Renal cortex interstitium (tissue), 15 donors: ENCODE measurements around the gene IL27RA. TPM values are rescaled to one million over a fixed set of nuclear protein-coding genes. Genes with fewer than 3 reads are reported as not detected.
A peak's percentile ranks its signal among the peaks of the same experiment; 100 is the strongest.

Experiments used
- DNase-seq, 11 donors: peaks; one replicate each; pipeline ENCODE4 v3.0.0-alpha.2; 2013; ENCODE audit warnings: low read depth in 9 of 11, low spot score in 4 of 11; ENCODE audit errors: extremely low read depth in 1 of 11
- long read RNA-seq, 16 experiments: transcript quantifications; one replicate each; lab custom pipeline, GENCODE V29; 2026
- polyA plus RNA-seq, 3 donors: library from polyadenylated mRNA; unstranded; fragments of 120-200 nt; gene quantifications; one replicate each; pipeline ENCODE4 v1.2.1, GENCODE V29; 2013; ENCODE audit not compliant: insufficient read length in 3 of 3

The IL27RA gene
- 1 to 10 TPM; 4.6 to 7.3 (median 6.4) TPM for polyA plus RNA-seq
- long read RNA-seq, donor 1, transcript IL27RA-201 (14 exons, 2,962 nt) = major isoform, 5 of 13 reads
- long read RNA-seq, donor 1, partial matches to known transcripts = 8 of 13 reads
- long read RNA-seq, donor 1, other reads (novel, unspliced or antisense) = 0 of 13 reads
- long read RNA-seq, donor 2, partial matches to known transcripts = 0 of 1 reads
- long read RNA-seq, donor 2, other reads (novel, unspliced or antisense) = 0 of 1 reads
- long read RNA-seq, donor 3, partial matches to known transcripts = 0 of 2 reads
- long read RNA-seq, donor 3, other reads (novel, unspliced or antisense) = 0 of 2 reads
- long read RNA-seq, donor 4, partial matches to known transcripts = 0 of 2 reads
- long read RNA-seq, donor 4, other reads (novel, unspliced or antisense) = 0 of 2 reads
- long read RNA-seq, donor 5, partial matches to known transcripts = 0 of 2 reads
- long read RNA-seq, donor 5, other reads (novel, unspliced or antisense) = 0 of 2 reads
- long read RNA-seq, donor 6, partial matches to known transcripts = 0 of 2 reads
- long read RNA-seq, donor 6, other reads (novel, unspliced or antisense) = 0 of 2 reads
- long read RNA-seq, donor 7, partial matches to known transcripts = 0 of 1 reads
- long read RNA-seq, donor 7, other reads (novel, unspliced or antisense) = 0 of 1 reads
- long read RNA-seq, donor 8 = 0 reads
- long read RNA-seq, donor 9, partial matches to known transcripts = 0 of 1 reads
- long read RNA-seq, donor 9, other reads (novel, unspliced or antisense) = 0 of 1 reads
- long read RNA-seq, donor 10 = 0 reads
- long read RNA-seq, donor 11, partial matches to known transcripts = 0 of 1 reads
- long read RNA-seq, donor 11, other reads (novel, unspliced or antisense) = 0 of 1 reads
- long read RNA-seq, donor 12, partial matches to known transcripts = 0 of 10 reads
- long read RNA-seq, donor 12, other reads (novel, unspliced or antisense) = 9 of 10 reads
- long read RNA-seq, donor 13 = 0 reads
- long read RNA-seq, donor 14, partial matches to known transcripts = 0 of 2 reads
- long read RNA-seq, donor 14, other reads (novel, unspliced or antisense) = 0 of 2 reads
- long read RNA-seq, donor 15, partial matches to known transcripts = 0 of 1 reads
- long read RNA-seq, donor 15, other reads (novel, unspliced or antisense) = 0 of 1 reads
- long read RNA-seq, donor 16, transcript IL27RA-201 (14 exons, 2,962 nt) = major isoform, 5 of 15 reads
- long read RNA-seq, donor 16, partial matches to known transcripts = 10 of 15 reads
- long read RNA-seq, donor 16, other reads (novel, unspliced or antisense) = 0 of 15 reads

DNA sequence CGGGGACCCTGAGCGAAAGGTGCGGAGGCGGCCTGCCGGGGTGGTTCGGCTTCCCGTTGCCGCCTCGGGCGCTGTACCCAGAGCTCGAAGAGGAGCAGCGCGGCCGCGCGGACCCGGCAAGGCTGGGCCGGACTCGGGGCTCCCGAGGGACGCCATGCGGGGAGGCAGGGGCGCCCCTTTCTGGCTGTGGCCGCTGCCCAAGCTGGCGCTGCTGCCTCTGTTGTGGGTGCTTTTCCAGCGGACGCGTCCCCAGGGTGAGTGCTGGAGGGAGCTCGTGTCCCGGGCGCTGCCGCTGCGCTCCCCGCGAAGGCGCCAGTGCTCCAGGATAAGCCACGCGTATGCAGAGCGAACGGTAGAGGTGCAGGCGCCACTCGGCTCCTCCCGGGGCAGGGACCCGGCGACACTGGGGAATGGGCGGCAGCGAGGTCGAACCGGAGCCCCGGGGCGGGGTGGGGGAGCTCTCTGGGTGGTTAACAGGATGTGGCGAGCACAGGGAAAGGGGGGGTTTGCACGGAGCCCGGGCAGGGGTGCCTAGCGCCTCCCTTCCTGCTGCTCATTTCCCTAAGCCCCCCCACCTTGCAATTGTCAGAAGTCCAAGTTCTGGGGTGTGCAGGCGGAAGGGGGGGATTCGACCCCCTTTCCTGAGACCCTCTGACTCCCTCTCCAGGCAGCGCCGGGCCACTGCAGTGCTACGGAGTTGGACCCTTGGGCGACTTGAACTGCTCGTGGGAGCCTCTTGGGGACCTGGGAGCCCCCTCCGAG is at the start of gene IL27RA:
Gene IL27RA (plus strand): TSS at position 44 of the 762 bp plus-strand sequence. CDS start 111 bp downstream, at position 155.
- DNase-seq = peak in 7 of 11 donors; percentile 44 to 57 (median 51)

DNA sequence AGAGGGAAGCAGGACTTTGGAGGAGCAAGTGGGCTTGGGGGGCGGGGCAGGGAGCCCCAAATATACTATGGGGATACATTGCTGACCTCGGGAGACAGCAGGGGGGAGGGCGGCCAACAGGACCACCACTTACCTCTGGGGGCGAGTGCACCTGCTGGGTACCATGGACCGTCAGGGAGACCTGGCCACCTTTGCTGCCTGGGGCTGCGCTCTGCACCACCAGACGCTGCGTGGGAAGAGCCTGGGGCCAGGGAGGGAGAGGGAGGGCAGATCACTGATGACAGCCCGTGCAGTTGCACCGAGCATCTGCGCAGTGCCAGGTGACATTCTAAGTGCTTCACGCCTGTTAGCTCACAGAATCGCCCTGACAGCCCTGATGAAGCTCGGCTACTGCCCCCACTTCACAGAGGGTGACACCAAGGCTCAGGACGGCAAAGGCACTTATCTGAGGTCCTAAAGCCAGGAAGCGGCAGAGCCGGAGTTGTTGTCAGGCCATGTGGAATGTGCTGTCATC is 49.5 kb upstream of the IL27RA start:
- DNase-seq = no peak

- DNase-seq = no peak
These were observed 48.8 kb upstream of the IL27RA start for GRCh38 chr19:13982773-13983172.

DNA sequence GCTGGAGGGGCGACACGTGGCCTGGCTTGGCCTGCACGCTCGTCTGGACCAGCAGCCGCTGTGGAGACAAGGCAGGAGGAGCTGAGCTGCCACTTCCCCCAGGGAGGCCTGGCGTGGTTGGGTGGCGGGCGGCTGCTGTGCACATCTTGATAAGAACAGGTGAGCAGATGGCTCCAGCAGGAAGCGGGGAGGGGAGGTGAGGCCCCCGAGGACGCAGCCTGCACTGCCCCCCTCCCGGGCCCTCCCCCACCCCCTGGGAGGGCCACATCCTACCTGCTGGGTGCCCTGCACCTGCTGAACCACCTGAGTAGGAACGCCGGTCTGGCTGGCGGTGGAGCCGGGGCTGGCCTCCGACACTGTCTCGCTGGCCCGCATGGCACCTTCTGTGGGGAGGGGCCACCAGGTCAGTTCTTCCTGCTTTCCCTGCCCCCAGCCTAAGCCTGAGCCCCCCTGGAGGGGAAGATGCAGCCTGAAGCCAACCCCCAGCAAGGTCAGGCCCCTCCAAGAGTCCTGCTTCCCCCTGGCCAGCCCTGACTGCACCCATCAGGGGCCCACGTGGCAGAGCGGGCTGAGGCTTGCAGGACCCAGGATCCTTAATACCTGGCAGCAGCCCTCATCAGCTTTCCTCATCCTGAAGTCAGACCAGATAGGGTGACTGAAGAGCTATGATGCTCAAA is 48.2 kb upstream of the IL27RA start:
- no peak for DNase-seq

DNA sequence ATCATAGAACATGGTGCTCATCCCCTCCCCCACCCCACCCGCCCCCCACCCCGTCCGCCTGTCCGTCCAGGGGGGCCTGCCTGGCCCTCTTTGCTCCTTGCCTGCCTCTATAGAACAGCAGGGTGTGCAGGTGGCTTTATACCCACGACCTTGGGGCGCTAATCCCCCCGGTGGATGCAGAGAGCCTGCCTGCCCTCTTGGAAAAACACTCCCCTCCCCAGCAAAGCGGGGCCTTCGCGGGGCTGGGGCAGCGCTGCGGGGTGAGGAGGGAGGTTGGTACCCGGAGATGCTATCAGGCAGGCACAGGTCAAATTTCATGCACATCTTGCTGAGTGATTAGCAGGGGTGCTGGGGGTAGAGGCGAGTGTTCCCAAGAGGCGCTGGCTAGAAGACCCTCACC is 47.4 kb upstream of the IL27RA start:
- DNase-seq = no peak

GRCh38 chr19:13984875-13985741 is 46.5 kb upstream of the IL27RA start:
- DNase-seq = no peak

- DNase-seq = no peak
These were observed 45.7 kb upstream of the IL27RA start for GRCh38 chr19:13985771-13986347.

GRCh38 chr19:13986348-13986904 is 45.1 kb upstream of the IL27RA start:
- DNase-seq = peak in 2 of 11 donors; percentile 44 to 61

DNA sequence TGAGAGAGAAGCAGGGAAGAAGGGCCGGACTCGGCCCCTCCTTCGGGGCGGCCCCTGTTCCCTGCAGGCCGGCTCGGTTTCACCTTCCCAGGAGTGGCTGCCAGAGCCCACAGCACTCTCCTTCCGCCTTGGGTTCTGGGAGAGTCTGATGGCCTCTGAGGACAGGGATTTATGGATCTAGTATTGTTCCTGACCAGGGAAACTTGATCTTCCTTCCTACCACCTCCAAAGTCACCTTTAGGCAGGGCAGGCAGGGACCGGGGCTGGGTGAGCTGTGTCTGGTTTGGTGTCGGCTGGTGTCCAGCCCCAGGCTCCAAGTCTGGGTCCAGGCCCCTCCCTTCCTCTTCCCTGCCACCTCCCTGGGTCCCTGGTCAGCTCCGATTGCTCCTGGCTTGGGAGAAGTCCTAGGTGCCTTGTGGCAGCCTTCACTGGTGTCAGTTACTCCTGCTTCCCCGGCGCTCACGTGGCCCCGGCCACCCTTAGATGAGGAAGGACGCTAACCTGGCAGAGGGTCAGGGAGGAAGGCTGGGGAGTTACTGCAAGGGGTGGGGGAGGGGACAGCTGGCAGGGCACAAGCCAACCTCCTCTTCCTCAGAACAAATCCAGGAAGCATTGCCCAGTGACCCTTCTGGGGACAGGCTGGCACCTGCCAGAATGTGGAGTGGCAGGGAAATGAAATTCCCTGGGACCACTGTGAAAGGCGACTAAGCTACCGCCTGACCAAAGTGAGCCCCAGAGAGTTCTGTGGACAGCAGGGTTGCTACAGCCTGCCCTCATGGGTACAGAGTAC is 44.3 kb upstream of the IL27RA start:
- DNase-seq = no peak

GRCh38 chr19:13989487-13989886 is 42.1 kb upstream of the IL27RA start:
- no peak for DNase-seq

- no peak for DNase-seq
These were observed 41.5 kb upstream of the IL27RA start for GRCh38 chr19:13990085-13990484.

DNA sequence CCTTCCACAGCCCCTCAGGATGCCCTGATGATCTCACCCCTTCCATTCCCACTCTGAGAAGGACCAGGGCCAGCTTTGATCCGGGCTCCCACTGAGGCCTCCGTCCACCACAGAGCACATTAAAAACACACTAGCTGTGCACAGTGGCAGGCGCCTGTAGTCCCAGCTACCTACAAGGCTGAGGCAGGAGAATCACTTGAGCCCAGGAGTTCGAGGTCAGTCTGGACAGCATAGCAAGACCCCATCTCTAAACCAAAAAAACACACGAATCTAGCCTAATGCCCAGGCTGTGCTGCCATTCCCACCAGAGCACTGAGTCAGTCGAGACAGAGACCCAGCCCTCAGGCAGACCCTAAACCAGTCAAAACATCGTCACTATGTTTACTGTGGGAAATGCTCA is 39.5 kb upstream of the IL27RA start:
- no peak for DNase-seq

DNA sequence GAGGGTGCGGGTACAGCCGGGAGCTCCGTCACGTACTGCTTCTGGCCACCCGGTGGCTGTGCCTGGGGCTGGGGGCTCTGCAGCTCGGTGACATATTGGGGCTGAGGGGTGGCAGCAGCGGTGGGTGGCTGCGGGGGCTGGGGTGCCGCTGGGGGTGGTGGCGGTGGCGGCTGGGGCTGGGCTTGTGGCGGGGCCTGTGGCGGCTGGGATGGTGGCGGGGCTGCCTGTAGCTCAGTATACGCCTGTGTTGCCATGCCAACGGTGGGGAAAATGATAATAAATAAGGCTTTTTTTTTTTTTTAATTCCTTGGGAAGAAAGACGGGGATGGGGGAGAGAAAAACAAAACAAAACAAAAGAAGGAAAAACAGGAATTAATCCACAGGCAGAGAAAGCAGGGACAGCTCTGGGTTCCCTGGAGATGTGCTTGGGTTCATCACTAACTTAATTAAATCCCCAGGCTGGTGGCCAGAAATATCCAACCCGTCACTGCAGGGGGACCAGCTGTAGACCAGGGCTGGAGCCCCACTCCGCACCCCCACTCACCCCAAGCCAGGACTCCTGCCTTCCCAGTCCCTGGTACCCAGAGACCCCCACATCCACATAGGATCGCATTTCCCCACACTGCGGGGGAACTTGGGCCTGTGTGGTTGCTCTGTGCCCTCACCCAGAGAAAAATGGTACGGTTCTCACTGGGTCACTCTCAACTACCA is 37.8 kb upstream of the IL27RA start:
- DNase-seq = no peak

DNA sequence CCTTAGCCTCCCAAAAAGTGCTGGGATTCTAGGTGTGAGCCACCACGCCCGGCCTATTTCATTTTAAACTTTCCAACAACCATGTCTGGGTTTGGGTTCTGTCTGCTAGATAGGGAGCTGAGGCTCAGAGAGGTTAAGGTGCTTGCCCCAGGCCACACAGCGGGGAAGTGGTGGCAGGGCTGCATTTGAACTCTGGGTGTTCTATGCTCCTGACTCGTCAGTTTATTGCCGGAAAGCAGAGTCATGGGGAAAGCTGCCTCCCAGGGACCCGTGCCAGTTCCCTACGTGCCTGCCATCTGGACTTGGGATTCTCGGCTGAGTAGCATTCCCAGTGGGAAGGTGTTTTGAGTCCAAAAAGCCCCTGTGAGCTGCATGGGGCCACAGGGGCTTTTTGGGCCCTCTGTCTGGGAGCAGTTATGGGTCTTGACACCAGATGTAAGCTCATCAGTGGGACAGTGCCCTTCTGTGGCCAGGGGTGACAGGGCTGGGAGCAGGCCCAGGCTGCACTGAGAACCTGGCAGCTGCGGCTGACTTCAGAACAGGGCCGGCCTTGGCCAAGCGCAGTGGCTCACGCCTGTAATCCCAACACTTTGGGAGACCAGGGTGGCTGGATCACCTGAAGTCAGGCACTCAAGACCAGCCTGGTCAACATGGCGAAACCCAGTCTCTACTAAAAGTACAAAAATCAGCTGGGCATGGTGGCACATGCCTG is 36.4 kb upstream of the IL27RA start:
- DNase-seq = no peak
